Loucy (cell line): ENCODE results near the gene ZNF208.
"Not testable (repeated sequence)": the region's sequence is repeated elsewhere in the genome, so short reads cannot be mapped to it uniquely, and the experiment has no call there.

Experiments
- H2AFZ ChIP-seq: fragments of 200-600 bp; sonication (generic); 2 replicates; pipeline ENCODE4 v1.6.0; 2016; ENCODE audit warnings: antibody characterized with exemption, mild to moderate bottlenecking, low read length, moderate library complexity
- H3F3A ChIP-seq: fragments of 200-600 bp; 2 replicates; pipeline ENCODE4 v1.6.0; 2016; ENCODE audit warnings: antibody characterized with exemption, low read depth, mild to moderate bottlenecking
- H3K27me3 ChIP-seq: fragments of 200-600 bp; sonication (generic); 2 replicates; pipeline ENCODE4 v1.6.1; 2014; ENCODE audit warnings: low read length, mild to moderate bottlenecking; ENCODE audit not compliant: insufficient read depth, poor library complexity, severe bottlenecking
- H3K36me3 ChIP-seq: fragments of 200-600 bp; sonication (generic); 2 replicates; pipeline ENCODE4 v1.6.1; 2016; ENCODE audit warnings: low read length; ENCODE audit not compliant: insufficient read depth
- H3K4me1 ChIP-seq: fragments of 200-600 bp; sonication (generic); 2 replicates; pipeline ENCODE4 v1.5.1; 2014; ENCODE audit warnings: low read length, mild to moderate bottlenecking; ENCODE audit not compliant: insufficient read depth, poor library complexity, severe bottlenecking
- H3K4me2 ChIP-seq: fragments of 200-600 bp; sonication (generic); 2 replicates; pipeline ENCODE4 v1.6.0; 2014; ENCODE audit warnings: antibody characterized with exemption, low read length, low read depth, mild to moderate bottlenecking; ENCODE audit not compliant: poor library complexity, severe bottlenecking
- H3K4me3 ChIP-seq: fragments of 200-600 bp; sonication (generic); 2 replicates; pipeline ENCODE4 v1.5.1; 2014; ENCODE audit warnings: low read length, mild to moderate bottlenecking, mixed read lengths; ENCODE audit not compliant: poor library complexity, severe bottlenecking
- H3K79me2 ChIP-seq: fragments of 200-600 bp; sonication (generic); 2 replicates; pipeline ENCODE4 v1.6.1; 2014; ENCODE audit warnings: low read length; ENCODE audit not compliant: insufficient read depth
- H3K9ac ChIP-seq: fragments of 200-600 bp; sonication (generic); 2 replicates; pipeline ENCODE4 v1.6.0; 2014; ENCODE audit warnings: mild to moderate bottlenecking, low read depth, low read length, moderate library complexity; ENCODE audit not compliant: poor library complexity, severe bottlenecking
- H3K9me2 ChIP-seq: fragments of 200-600 bp; sonication (generic); replicated peaks from 2 replicates; pipeline ENCODE4 v1.6.1; 2016; ENCODE audit warnings: low read depth, low read length, mixed read lengths
- H3K9me3 ChIP-seq: fragments of 200-600 bp; sonication (generic); 2 replicates; pipeline ENCODE4 v1.6.1; 2014; ENCODE audit warnings: mild to moderate bottlenecking, antibody characterized with exemption, low read length, low read depth; ENCODE audit not compliant: insufficient read depth
- H4K20me1 ChIP-seq: fragments of 200-600 bp; sonication (generic); 2 replicates; pipeline ENCODE4 v1.6.0; 2014; ENCODE audit warnings: antibody characterized with exemption, low read length, mild to moderate bottlenecking; ENCODE audit not compliant: insufficient read depth, poor library complexity, severe bottlenecking
- EZH2phosphoT487 ChIP-seq: fragments of 200-600 bp; IDR thresholded peaks from 2 replicates; pipeline ENCODE4 v1.6.1; 2018; ENCODE audit warnings: antibody characterized with exemption, mild to moderate bottlenecking, moderate library complexity, borderline replicate concordance
- TF ChIP-seq, protein P1 (sequence below): fragments of 200-600 bp; sonication (generic); conservative IDR thresholded peaks from 2 replicates; pipeline ENCODE4 v1.5.1; 2014; ENCODE audit warnings: mild to moderate bottlenecking, antibody characterized with exemption, low read length

Gene ZNF208

GRCh38 chr19:22026687-22027086 is 15.9 kb upstream of the ZNF208 start:
- Histone ChIP-seq H3K79me2 (no peaks in the 10 kb centered on the region), H3K4me3 (no peak overlapping the region), H3K4me1 (no peaks in the 10 kb centered on the region), H3K9me2 (no peaks in the 10 kb centered on the region), H3K4me2 (no peak overlapping the region), H2AFZ (no peak overlapping the region), H3K9me3 (no peaks in the 10 kb centered on the region; the same call in 1 of the 2 replicates), H4K20me1 (no peaks in the 10 kb centered on the region), H3K9ac (no peak overlapping the region), H3K36me3 (no peaks in the 10 kb centered on the region), H3F3A (no peaks in the 10 kb centered on the region), H3K27me3 (no peaks in the 10 kb centered on the region)
- no peak for TF ChIP-seq EZH2phosphoT487
- TF ChIP-seq, protein P1, sequence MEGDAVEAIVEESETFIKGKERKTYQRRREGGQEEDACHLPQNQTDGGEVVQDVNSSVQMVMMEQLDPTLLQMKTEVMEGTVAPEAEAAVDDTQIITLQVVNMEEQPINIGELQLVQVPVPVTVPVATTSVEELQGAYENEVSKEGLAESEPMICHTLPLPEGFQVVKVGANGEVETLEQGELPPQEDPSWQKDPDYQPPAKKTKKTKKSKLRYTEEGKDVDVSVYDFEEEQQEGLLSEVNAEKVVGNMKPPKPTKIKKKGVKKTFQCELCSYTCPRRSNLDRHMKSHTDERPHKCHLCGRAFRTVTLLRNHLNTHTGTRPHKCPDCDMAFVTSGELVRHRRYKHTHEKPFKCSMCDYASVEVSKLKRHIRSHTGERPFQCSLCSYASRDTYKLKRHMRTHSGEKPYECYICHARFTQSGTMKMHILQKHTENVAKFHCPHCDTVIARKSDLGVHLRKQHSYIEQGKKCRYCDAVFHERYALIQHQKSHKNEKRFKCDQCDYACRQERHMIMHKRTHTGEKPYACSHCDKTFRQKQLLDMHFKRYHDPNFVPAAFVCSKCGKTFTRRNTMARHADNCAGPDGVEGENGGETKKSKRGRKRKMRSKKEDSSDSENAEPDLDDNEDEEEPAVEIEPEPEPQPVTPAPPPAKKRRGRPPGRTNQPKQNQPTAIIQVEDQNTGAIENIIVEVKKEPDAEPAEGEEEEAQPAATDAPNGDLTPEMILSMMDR = no peak

DNA sequence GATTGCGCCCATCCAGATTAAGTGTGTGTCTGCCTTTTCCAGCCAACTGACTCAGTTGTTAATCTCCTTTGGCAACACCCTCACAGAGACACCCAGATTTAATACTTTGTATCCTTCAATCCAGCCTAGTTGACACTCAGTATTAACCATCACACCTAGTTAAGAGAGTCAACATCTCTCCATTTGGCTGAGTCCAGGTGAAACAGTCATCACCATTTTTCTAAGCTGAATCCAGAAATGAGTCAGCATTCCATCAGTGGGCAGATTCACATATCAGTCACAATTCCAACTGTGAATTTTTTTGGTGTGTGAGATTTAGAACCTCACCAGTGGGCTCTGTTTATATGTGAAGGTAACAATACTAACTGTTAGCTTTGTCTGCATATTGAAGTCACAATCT is 14.8 kb upstream of the ZNF208 start:
- not testable (repeated sequence) for H3K9me3 ChIP-seq, H2AFZ ChIP-seq, H3F3A ChIP-seq, H3K4me3 ChIP-seq, H3K9ac ChIP-seq, H3K79me2 ChIP-seq, H3K4me2 ChIP-seq, H4K20me1 ChIP-seq, H3K9me2 ChIP-seq, H3K36me3 ChIP-seq, H3K4me1 ChIP-seq, H3K27me3 ChIP-seq

GRCh38 chr19:21970466-21970865 is 40.3 kb downstream of the ZNF208 start:
- H3K36me3 ChIP-seq = no peaks in the 10 kb centered on the region
- no peaks in the 10 kb centered on the region for H3K4me1 ChIP-seq
- no peaks in the 10 kb centered on the region for H3K27me3 ChIP-seq
- H4K20me1 ChIP-seq = no peaks in the 10 kb centered on the region
- H3F3A ChIP-seq = no peaks in the 10 kb centered on the region
- H3K79me2 ChIP-seq = no peaks in the 10 kb centered on the region
- H3K9ac ChIP-seq = no peak overlapping the region
- no peak for TF ChIP-seq EZH2phosphoT487
- no peaks in the 10 kb centered on the region for H3K9me2 ChIP-seq
- no peak overlapping the region for H3K4me2 ChIP-seq
- H3K4me3 ChIP-seq = no peak overlapping the region
- H3K9me3 ChIP-seq = peaks cover 16% of the 10 kb centered on the region; the same call in 1 of the 2 replicates
- H2AFZ ChIP-seq = no peak overlapping the region

DNA sequence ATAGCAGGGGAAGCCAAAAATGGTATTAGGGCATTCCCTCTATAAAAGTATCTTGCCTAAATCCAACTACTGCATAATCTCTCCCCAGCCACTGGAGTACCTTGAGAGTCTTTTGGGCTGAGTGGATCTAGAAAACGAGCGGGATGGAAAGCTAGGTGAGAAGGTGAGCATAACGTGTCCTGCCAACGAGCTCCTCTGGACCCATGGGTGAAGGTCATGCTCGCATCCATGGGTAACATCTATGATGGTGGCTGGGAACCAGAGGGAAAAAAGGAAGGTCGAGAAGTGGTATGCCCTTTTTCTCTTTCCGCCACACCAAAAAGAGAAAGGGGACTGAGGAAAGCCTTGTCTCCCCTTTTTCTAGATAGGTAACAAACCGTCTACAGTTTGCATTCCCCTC is 63.0 kb downstream of the ZNF208 start:
- no peaks in the 10 kb centered on the region for H3F3A ChIP-seq
- no peaks in the 10 kb centered on the region for H3K79me2 ChIP-seq
- H3K9ac ChIP-seq = no peak overlapping the region
- H3K9me2 ChIP-seq = no peaks in the 10 kb centered on the region
- H3K27me3 ChIP-seq = no peaks in the 10 kb centered on the region
- H3K4me1 ChIP-seq = no peaks in the 10 kb centered on the region
- no peaks in the 10 kb centered on the region for H4K20me1 ChIP-seq
- no peak overlapping the region for H3K4me2 ChIP-seq
- no peaks in the 10 kb centered on the region for H3K36me3 ChIP-seq
- no peak overlapping the region for H3K4me3 ChIP-seq
- no peak overlapping the region for H2AFZ ChIP-seq
- TF ChIP-seq, protein P1 = no peak
- TF ChIP-seq EZH2phosphoT487 = no peak
- peaks cover 22% of the 10 kb centered on the region; the same call in 1 of the 2 replicates for H3K9me3 ChIP-seq
